GM18870 (cell line): ENCODE measurements around the gene IKZF3.
"Not testable (repeated sequence)": the region's sequence is repeated elsewhere in the genome, so short reads cannot be mapped to it uniquely, and the experiment has no call there.

ENCODE experiments used
- ATAC-seq: cut with Tn5 transposase; IDR thresholded peaks from one replicate; pipeline ENCODE4 v1.9.1; 2021; ENCODE audit warnings: moderate library complexity; ENCODE audit not compliant: unreplicated experiment

The IKZF3 gene

DNA sequence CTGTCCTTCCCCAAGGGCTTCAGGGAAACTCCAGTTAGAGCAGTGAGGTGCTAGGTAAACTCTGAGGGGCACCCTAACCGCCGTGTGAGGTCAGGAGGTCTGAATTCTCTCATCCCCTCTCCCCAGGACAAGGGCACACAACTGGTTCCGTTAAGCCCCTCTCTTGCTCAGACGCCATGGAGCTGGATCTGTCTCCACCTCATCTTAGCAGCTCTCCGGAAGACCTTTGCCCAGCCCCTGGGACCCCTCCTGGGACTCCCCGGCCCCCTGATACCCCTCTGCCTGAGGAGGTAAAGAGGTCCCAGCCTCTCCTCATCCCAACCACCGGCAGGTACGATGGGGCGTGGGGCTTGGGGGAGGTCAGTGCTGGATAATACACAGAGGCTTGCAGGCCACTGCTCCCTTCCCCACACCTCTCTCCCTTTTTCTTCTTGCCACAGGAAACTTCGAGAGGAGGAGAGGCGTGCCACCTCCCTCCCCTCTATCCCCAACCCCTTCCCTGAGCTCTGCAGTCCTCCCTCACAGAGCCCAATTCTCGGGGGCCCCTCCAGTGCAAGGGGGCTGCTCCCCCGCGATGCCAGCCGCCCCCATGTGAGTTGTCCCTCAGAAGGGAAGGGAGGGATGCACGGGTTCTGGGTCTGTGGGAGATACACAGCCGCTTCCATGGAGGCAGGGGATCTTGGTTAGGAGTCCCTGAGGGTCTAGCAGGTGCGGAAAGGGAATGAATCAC lies 121.8 kb downstream of the IKZF3 start:
- no peak for ATAC-seq

- no peak for ATAC-seq
Measured at GRCh38 chr17:39740357-39741111, 123.6 kb downstream of the IKZF3 start.

DNA sequence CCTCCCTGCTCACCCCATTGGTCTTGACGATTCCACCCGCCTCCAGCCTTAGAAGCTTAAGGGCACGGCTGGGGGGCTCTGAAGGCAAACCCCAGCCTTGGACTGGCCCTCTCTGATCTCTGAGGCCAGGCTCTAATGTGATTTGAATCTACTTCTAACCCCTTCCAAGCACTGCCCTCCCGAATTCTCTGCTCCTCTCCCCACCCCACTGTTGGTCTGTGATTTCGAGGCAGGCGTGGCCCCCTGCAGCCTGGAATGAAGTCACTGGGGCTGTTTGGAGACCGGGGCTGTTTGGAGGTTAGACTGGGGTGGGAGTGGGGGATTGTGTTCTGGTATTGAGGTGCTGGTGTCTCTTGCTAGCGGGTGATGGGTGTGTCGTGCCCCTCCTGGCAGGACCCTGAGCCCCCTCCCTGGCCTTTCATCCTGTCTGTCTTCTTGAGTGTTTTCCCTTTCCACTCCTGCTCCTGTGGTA lies 124.2 kb downstream of the IKZF3 start:
- ATAC-seq = no peak

DNA sequence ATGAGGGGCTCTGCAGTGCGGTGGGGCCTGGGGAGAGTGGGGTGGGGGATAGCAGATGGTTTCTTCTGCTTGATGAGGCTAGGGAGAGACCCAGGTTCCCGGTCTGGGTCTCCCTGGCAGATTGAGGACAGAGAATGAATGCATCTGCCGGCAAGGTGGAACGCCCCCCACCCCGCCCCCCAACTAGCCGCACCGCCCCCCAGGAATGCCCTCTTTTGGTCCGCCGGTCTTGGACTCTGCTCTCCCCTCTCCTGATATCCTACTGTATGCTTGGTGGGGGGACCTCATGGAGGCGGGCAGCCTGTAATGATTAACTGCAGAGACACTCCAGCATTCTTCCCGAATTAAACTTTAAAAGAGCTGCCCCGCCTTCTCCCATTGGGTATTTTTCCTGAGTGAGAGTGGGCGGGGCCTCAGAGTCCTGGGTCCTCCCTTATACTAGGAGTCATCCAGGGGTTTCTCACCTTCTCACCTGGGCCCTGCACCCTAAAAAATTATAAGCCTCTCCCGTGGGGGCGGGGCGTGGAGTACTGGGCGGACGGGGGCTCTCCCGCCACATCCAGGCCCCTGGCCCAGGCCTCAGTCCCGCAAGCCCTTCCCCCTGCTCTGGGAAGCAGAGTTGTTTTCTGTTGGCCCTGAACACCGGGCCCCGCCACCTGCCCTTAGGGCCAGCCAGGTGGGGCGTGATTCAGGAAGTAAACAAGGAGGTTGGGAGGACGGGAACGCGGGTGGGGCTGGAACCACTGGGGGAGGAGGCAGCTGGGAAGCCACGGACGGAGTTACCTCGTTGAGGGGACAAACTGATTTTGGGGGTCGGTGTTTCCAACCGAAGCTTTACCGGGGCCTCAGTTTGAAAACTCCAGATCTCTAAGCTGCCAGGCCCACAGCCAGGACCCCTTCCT lies 124.9 kb downstream of the IKZF3 start:
- no peak for ATAC-seq

- no peak for ATAC-seq
Measured at GRCh38 chr17:39738568-39738901, 125.6 kb downstream of the IKZF3 start.

DNA sequence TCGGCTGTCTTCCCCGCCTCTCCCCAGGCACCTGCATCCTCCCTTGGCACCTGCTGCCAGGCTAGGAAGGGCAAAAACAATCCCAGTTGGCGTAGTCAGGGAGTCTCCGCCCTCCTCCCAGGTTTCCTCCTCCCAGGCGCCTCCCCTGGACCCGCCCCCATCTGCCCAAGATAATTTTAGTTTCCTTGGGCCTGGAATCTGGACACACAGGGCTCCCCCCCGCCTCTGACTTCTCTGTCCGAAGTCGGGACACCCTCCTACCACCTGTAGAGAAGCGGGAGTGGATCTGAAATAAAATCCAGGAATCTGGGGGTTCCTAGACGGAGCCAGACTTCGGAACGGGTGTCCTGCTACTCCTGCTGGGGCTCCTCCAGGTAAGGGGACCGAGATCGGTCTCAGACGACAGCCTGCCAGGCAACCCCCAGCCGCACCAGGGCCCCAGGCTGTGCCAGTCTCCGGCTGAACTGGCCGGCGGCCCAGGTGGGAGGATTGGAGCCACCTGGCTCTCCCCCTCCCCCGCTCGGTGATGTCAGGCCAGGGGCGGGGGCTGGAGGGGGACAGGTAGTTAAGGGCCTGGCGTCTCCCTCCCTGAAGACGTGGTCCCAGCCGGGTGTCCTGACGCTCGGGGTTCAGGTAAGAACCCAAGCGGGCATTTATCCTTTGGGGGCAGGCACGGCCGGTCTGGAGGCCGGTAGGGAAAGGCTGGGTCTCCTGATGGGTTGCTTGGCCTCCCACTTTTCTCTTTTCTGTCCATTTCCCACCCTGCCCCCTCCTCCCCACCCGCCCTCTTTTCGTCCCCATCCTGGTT lies 126.1 kb downstream of the IKZF3 start, which contains the start of gene GRB7:
GRB7 (plus strand) TSS at position 179 of the 808 bp plus-strand sequence. CDS start 4,364 bp downstream, outside the sequence.
- ATAC-seq = no peak

- ATAC-seq = no peak
Measured at GRCh38 chr17:39737206-39737759, 126.8 kb downstream of the IKZF3 start.

DNA sequence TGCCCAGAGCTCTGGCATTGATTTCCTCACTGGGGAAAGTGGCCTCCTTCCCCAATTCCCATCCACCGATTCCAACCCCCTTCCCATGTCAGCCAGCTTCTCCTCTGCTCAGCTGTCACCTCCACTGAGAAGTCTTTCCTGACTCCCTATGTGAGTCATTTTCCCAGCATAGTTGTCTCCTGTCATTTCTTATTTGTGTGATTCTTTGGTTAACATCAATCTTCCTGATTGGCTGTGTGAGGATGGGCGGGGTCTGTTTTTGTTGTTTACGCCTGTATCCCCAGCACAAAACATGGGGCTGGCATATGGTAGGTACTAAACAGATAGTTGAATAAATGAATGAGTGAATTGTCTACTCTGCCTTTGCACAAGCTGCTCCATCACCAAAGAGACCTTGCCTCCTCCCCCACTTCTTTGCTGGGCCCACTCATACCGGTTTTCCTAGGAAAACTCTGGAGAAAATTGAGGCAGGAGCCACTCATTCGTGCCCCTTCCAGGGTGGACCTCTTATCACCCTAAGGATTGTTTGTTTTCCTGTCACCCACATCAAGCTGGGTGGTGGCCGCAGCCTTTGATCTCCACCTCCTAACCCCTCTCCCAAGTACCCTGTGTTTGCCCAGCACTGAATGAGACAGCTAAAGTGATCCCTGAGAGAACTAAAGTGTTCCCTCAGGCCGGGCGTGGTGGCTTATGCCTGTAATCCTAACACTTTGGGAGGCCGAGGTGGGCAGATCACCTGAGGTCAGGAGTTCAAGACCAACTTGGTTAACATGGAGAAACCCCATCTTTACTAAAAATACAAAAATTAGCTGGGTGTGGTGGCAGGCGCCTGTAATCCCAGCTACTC lies 127.6 kb downstream of the IKZF3 start:
- ATAC-seq = no peak

- no peak for ATAC-seq
Measured at GRCh38 chr17:39735882-39736281, 128.2 kb downstream of the IKZF3 start.

DNA sequence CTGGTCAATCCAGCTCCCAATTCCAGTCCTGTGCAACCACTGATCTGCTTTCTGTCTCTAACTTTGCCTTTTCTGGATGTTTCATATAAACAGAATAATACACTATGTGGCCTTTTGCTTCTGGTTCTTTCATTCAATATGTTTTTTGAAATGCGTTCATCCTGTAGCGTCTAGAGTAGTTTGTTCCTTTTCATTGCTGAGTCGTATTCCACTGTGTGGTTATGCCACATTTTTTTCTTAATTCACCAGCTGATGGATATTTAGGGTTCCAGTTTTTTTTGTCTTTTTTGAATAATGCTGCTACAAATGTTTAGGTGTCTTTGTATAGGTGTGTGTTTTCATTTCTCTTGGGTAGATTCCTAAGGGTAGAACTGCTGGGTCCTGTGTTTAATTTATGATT lies 131.5 kb downstream of the IKZF3 start:
- ATAC-seq = no peak

- ATAC-seq = no peak
Measured at GRCh38 chr17:39730095-39730921, 133.8 kb downstream of the IKZF3 start, which contains the start of gene MIEN1. Gene MIEN1, minus strand, starts transcription at chr17:39730532. Its CDS starts 37 bp downstream, at chr17:39730495.

GRCh38 chr17:39729280-39729851 lies 134.7 kb downstream of the IKZF3 start:
- no peak for ATAC-seq

DNA sequence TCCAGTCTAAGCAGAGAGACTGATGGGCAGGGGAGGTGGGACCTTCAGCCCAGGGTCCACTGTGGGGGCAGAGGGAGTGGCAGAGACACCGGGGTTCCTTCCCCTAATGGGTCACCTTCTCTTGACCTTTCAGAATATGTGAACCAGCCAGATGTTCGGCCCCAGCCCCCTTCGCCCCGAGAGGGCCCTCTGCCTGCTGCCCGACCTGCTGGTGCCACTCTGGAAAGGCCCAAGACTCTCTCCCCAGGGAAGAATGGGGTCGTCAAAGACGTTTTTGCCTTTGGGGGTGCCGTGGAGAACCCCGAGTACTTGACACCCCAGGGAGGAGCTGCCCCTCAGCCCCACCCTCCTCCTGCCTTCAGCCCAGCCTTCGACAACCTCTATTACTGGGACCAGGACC lies 136.6 kb downstream of the IKZF3 start:
- ATAC-seq = no peak

- no peak for ATAC-seq
Measured at GRCh38 chr17:39726617-39727016, 137.5 kb downstream of the IKZF3 start.

- not testable (repeated sequence) for ATAC-seq
Measured at GRCh38 chr17:39725923-39726322, 138.2 kb downstream of the IKZF3 start.

DNA sequence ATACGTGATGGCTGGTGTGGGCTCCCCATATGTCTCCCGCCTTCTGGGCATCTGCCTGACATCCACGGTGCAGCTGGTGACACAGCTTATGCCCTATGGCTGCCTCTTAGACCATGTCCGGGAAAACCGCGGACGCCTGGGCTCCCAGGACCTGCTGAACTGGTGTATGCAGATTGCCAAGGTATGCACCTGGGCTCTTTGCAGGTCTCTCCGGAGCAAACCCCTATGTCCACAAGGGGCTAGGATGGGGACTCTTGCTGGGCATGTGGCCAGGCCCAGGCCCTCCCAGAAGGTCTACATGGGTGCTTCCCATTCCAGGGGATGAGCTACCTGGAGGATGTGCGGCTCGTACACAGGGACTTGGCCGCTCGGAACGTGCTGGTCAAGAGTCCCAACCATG lies 139.4 kb downstream of the IKZF3 start:
- ATAC-seq = no peak

GRCh38 chr17:39722965-39723848 lies 140.9 kb downstream of the IKZF3 start:
- ATAC-seq = no peak
